Measurements from ENCODE around the gene RBM24. TPM values are rescaled to one million over a fixed set of nuclear protein-coding genes. Genes with fewer than 3 reads are reported as not detected.

Gene RBM24
- 0.70 and 1.9 TPM in 2 replicates for total RNA-seq

DNA sequence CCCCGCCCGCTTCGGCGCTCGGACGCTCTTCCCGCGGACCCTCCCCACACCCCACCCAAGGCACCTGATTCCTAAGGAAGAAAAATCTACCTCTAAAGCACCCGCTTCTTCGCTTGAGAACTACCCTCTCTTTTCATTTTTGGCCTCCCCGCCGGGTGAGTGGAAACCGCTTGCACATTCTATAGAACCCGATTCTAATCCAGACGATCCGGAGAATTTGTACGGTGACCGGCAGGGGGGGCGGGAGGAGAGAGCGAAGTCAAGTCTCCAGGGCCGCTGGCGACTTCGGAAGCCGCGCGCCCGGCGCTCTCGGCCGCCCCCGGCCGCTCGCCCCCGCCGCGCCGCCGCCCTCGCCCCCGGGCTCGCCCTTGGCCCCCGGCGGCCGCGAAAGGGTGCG lies at the start of gene RBM24:
Gene RBM24, plus strand, starts transcription at position 262 of the 397 bp plus-strand sequence. CDS start 221 bp downstream, outside the sequence.

Other genes with a start within 250 kb of the RBM24 start
- gene STMND1, start 179.3 kb upstream of the RBM24 start, total RNA-seq = not detected in 2 replicates
- gene CAP2, start 112.2 kb downstream of the RBM24 start, total RNA-seq = 2.3 and 3.7 TPM in 2 replicates